ENCODE results near the gene COPE.

COPE gene

DNA sequence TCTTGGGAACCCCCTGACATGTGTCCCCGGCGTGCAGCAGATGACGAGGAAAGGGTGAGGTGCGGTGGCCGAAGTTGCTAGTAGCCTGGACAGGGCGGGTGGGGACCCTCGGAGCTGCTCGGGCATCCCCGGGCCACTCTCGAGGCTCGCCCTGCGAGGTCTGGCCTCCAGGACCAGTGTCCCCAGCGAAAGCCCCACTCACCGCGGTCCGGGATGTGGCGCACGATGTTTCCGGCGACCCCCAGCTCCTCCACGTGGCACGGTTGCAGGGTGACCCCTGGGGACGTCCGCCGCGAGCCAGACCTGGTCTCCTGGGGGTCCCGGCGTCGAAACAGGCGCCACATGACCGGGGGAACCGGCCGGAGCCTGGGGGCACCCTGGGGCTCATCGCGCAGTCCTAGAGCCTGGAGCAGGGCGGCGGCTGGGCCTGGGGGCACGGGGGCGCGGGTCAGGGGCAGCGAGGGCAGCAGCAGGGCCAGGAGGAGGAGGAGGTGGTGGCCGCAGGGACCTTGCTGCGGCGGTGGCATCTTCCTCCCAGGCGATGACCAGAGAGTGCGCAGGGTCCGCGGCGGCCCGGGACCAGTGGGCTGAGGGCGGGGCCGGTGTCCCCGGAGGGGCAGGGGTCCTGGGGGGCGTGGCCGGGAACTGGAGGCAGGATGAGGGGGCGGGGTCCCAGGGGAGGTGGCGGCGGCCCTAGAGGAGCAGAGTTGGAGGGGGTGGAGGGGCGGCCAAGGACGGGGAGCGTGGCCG lies 49.2 kb downstream of the COPE start:
- TF ChIP-seq, protein P1, sequence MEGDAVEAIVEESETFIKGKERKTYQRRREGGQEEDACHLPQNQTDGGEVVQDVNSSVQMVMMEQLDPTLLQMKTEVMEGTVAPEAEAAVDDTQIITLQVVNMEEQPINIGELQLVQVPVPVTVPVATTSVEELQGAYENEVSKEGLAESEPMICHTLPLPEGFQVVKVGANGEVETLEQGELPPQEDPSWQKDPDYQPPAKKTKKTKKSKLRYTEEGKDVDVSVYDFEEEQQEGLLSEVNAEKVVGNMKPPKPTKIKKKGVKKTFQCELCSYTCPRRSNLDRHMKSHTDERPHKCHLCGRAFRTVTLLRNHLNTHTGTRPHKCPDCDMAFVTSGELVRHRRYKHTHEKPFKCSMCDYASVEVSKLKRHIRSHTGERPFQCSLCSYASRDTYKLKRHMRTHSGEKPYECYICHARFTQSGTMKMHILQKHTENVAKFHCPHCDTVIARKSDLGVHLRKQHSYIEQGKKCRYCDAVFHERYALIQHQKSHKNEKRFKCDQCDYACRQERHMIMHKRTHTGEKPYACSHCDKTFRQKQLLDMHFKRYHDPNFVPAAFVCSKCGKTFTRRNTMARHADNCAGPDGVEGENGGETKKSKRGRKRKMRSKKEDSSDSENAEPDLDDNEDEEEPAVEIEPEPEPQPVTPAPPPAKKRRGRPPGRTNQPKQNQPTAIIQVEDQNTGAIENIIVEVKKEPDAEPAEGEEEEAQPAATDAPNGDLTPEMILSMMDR (IDR thresholded peaks at IDR 0.05; ENCODE audit: low read length, missing control alignments) = no peak
- DNase-seq (ENCODE audit: low read depth) = no peak
- no peak overlapping the region for H3K4me3 ChIP-seq (replicated peaks; ENCODE audit: low read depth, low read length)

DNA sequence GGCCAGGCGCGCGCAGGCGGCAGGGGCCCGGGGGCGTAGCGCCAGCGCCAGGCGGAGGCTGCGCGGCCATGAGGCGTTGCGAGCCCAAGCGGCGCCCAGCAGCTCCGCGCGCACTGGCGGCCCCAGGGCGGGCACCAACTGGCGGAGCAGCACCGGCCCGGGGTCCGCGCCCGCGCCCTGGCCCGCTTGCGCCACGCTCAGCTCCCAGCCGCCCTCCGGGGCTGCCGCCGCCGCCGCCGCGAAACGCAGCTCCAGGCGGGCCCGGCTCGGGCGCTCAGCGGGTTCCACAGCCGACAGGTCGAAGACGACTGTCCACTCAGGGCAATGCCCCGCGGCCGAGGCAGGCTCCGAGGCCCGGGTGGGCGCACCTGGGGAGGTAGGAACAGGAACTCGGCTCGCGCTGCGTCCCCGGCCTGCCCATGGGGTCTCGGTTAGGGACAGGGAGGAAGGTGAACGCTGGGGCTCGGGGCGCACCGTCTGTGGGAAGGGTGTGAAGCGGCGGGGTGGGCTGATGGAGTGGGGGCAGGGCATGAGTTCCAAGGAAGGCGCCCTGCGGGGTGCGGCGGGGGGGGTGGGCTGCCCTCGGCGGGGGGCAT lies 50.1 kb downstream of the COPE start:
- DNase-seq (ENCODE audit: low read depth) = no peak
- H3K4me3 ChIP-seq (replicated peaks; ENCODE audit: low read depth, low read length) = no peak overlapping the region
- TF ChIP-seq, protein P1 (IDR thresholded peaks at IDR 0.05; ENCODE audit: low read length, missing control alignments) = no peak

DNA sequence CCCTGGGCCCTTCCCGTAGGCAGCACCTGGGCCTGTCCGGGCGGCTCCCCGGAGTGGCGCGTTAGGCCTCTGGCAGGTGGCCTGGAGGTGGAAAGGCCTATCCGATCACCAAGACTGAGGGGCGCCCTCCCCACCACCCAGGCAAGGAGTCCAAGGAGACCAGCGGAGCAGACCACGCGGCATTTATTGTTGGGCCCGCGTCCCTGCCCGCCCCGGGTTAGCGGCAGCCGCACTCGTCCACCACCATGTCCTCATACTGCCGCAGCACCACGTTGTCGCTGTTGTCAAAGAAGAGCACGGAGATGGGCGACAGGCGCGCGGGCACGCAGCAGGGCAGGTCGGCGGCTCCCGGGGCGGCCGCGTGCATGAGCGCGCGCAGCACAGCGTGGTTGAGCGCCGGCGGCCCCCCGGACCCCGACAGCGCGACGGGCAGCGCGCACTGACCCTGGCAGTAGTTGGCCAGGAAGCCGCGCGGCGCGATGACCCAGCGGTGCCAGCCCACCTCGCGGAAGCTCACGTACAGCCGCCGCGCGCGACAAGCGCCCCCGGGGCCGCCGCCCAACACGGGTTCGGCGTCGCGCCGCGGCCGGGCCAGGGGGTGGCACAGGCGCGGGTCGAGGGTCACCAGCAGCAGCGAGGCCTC lies 50.7 kb downstream of the COPE start:
- TF ChIP-seq, protein P1 (IDR thresholded peaks at IDR 0.05; ENCODE audit: low read length, missing control alignments) = no peak
- no peak overlapping the region for H3K4me3 ChIP-seq (replicated peaks; ENCODE audit: low read depth, low read length)
- no peak for DNase-seq (ENCODE audit: low read depth)

DNA sequence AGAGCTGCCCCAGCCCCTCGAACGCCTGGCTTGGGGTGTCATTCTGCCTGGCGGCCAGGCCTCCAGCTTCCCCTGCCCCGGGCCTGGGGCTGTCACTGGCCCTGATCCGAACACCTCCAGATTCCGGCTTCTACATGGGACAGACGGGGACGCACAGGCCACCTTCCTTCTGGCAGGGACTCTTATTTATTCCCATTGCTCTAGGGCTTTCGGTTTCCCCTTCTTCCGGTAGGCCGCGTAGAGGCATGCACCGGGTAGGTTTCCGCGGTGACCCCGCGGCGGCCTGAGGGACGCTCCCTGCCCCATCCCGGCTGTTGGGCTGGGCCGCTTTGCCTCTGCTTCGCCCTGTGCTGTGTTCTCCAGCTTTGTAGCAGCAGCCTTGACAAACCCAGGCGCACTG lies 51.4 kb downstream of the COPE start:
- TF ChIP-seq, protein P1 (IDR thresholded peaks at IDR 0.05; ENCODE audit: low read length, missing control alignments) = no peak
- H3K4me3 ChIP-seq (replicated peaks; ENCODE audit: low read depth, low read length) = no peak overlapping the region
- DNase-seq (ENCODE audit: low read depth) = no peak

DNA sequence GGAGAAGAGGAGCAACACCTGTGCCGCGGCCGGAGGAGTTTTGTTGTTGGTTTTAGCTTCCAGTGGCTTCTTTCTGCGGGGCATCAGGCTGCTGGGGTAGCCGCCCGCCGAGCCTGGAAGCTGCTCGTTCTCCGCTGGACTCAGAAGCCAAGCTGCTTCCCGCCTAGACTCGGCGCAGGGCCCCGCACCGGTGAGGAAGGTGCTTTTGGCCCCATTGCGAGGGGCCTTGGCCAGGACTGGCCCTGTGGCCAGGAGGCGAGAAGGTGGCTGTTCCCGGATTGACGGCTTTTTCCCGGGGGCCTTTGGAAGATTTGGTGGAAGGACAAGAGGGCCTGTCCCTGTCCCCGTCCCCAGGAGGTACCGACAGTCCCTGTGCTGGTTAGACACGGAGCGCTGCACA lies 52.0 kb downstream of the COPE start:
- DNase-seq (ENCODE audit: low read depth) = no peak
- TF ChIP-seq, protein P1 (IDR thresholded peaks at IDR 0.05; ENCODE audit: low read length, missing control alignments) = no peak
- no peak overlapping the region for H3K4me3 ChIP-seq (replicated peaks; ENCODE audit: low read depth, low read length)

DNA sequence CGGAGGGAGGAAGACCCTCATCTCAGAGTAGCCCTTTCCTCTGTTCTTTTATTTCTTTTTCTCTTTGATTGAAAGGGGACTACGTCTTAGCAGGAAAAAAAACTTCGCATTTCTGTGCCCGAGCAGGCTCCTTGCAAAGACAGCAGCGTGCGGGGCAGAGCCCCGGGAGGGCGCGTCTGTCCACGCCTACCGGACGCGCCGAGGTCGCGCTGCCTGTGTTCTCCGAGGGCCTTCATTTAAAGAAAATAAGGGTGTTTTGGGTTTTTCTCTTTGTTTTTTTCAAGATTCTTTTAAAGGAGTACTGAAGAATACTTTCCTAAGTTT lies 52.4 kb downstream of the COPE start:
- no peak overlapping the region for H3K4me3 ChIP-seq (replicated peaks; ENCODE audit: low read depth, low read length)
- no peak for DNase-seq (ENCODE audit: low read depth)
- TF ChIP-seq, protein P1 (IDR thresholded peaks at IDR 0.05; ENCODE audit: low read length, missing control alignments) = no peak
